HCT116 (cell line): ENCODE results near the gene ACSL3. TPM values are rescaled to one million over a fixed set of nuclear protein-coding genes. Genes with fewer than 3 reads are reported as not detected.

Source experiments
- ATAC-seq: fragments of 200-7000 bp; cut with Tn5 transposase; 2 replicates; pipeline ENCODE4 v1.9.1; 2020; ENCODE audit warnings: mild to moderate bottlenecking, moderate library complexity
- BruUV-seq: library from RNA; stranded (reverse); fragments of 400-500 nt; replicated peaks from 2 replicates; lab custom pipeline; 2021; lab: Mats Ljungman, UMichigan
- CTCF ChIA-PET: fragments of 300-600 bp; sonication (Branson Sonifier 250); formaldehyde crosslinking; loops from one replicate; lab custom pipeline; 2021; ENCODE audit warnings: antibody characterized with exemption; lab: Charles Lee
- POLR2A ChIA-PET: fragments of 300-600, 350-600 bp; sonication (Branson Sonifier 250); formaldehyde crosslinking; loops from one replicate; lab custom pipeline; 2021; ENCODE audit warnings: antibody characterized with exemption; lab: Charles Lee
- RAD21 ChIA-PET, 2 experiments: fragments of 300-600 bp; sonication (Branson Sonifier 250); formaldehyde crosslinking; loops; one replicate each; lab custom pipeline; 2023; ENCODE audit warnings: low total read pairs in 2 of 2; ENCODE audit not compliant: uncharacterized antibody in 2 of 2, unreplicated experiment in 2 of 2, low non-redundant PET in 1 of 2; lab: Charles Lee
- DNase-seq: peaks from one replicate; pipeline ENCODE4 v3.0.0-alpha.2; 2010; ENCODE audit warnings: low read depth, low spot score
- H2AFZ ChIP-seq: fragments of 200-600 bp; shearing (Covaris generic), sonication (generic); 2 replicates; pipeline ENCODE4 v1.6.1; 2017; ENCODE audit warnings: low read depth, mixed run types, mixed read lengths, antibody characterized with exemption, low read length; ENCODE audit not compliant: poor library complexity, severe bottlenecking
- H3K27ac ChIP-seq: 2 replicates; pipeline ENCODE4 v1.5.1; 2012; ENCODE audit warnings: low read depth, low read length
- H3K27me3 ChIP-seq: fragments of 200-600 bp; sonication (generic); 2 replicates; pipeline ENCODE4 v1.6.1; 2016; ENCODE audit warnings: mixed run types, low read length, mixed read lengths; ENCODE audit not compliant: insufficient read depth
- H3K36me3 ChIP-seq, 2 experiments: fragments of 200-500 bp in 1 of 2; fragments of 200-600 bp in 1 of 2; sonication (Bioruptor generic) in 1 of 2; sonication (generic) in 1 of 2; 2 replicates each; pipeline versions ENCODE4 v1.5.1 to v1.6.1; 2014 to 2016; ENCODE audit warnings: low read length in 2 of 2, inconsistent platforms in 1 of 2, mixed read lengths in 1 of 2, mixed run types in 1 of 2; ENCODE audit not compliant: insufficient read depth in 2 of 2, control insufficient read depth in 1 of 2
- H3K4me1 ChIP-seq, 2 experiments: fragments of 200-600 bp in 1 of 2; sonication (generic) in 1 of 2; 2 replicates each; pipeline versions ENCODE4 v1.5.1 to v1.6.1; 2012 to 2017; ENCODE audit warnings: low read length in 2 of 2, inconsistent platforms in 1 of 2, mild to moderate bottlenecking in 1 of 2, mixed read lengths in 1 of 2, mixed run types in 1 of 2, moderate library complexity in 1 of 2; ENCODE audit not compliant: insufficient read depth in 2 of 2, control insufficient read depth in 1 of 2
- H3K4me2 ChIP-seq: fragments of 200-600 bp; sonication (generic); 2 replicates; pipeline ENCODE4 v1.6.1; 2017; ENCODE audit warnings: mixed run types, low read length, mixed read lengths
- H3K4me3 ChIP-seq, 2 experiments: fragments of 200-600 bp in 1 of 2; sonication (generic) in 1 of 2; replicated peaks in 1 of 2; 2 replicates each; pipeline ENCODE4 v1.5.1; 2011 to 2016; ENCODE audit warnings: low read length in 2 of 2, control low read depth in 1 of 2, low read depth in 1 of 2, mild to moderate bottlenecking in 1 of 2, mixed read lengths in 1 of 2, mixed run types in 1 of 2
- H3K79me2 ChIP-seq: fragments of 200-600 bp; sonication (generic); 2 replicates; pipeline ENCODE4 v1.6.1; 2017; ENCODE audit warnings: mild to moderate bottlenecking, mixed run types, low read length, moderate library complexity, mixed read lengths; ENCODE audit not compliant: insufficient read depth
- H3K9ac ChIP-seq: fragments of 200-600 bp; sonication (generic); 2 replicates; pipeline ENCODE4 v1.6.1; 2016; ENCODE audit warnings: low read length, mixed read lengths
- H3K9me2 ChIP-seq: fragments of 200-600 bp; sonication (generic), shearing (Covaris generic); 2 replicates; pipeline ENCODE4 v1.6.1; 2017; ENCODE audit warnings: mixed run types, mild to moderate bottlenecking, moderate library complexity; ENCODE audit not compliant: insufficient read depth
- H3K9me3 ChIP-seq, 2 experiments: fragments of 200-500 bp in 1 of 2; fragments of 200-600 bp in 1 of 2; sonication (Bioruptor generic) in 1 of 2; sonication (generic) in 1 of 2; 2 replicates each; pipeline ENCODE4 v1.6.1; 2014 to 2017; ENCODE audit warnings: low read length in 2 of 2, mixed read lengths in 2 of 2, inconsistent platforms in 1 of 2, low read depth in 1 of 2, mild to moderate bottlenecking in 1 of 2, mixed run types in 1 of 2, moderate library complexity in 1 of 2; ENCODE audit not compliant: control insufficient read depth in 1 of 2, insufficient read depth in 1 of 2
- H4K20me1 ChIP-seq: fragments of 200-600 bp; sonication (generic), shearing (Covaris generic); 2 replicates; pipeline ENCODE4 v1.6.1; 2017; ENCODE audit warnings: mixed run types, mild to moderate bottlenecking, moderate library complexity; ENCODE audit not compliant: insufficient read depth
- CBX3 ChIP-seq: IDR thresholded peaks from 2 replicates; pipeline ENCODE4 v1.6.1; 2012; ENCODE audit warnings: low read depth
- EGR1 ChIP-seq: IDR thresholded peaks from 2 replicates; pipeline ENCODE4 v1.6.1; 2012; ENCODE audit warnings: low read depth
- EZH2 ChIP-seq: fragments of 200-600 bp; sonication (generic); IDR thresholded peaks from 2 replicates; pipeline ENCODE4 v1.6.1; 2017; ENCODE audit warnings: antibody characterized with exemption, mixed run types
- EZH2phosphoT487 ChIP-seq: fragments of 200-600 bp; IDR thresholded peaks from 2 replicates; pipeline ENCODE4 v1.6.1; 2018; ENCODE audit warnings: antibody characterized with exemption, borderline replicate concordance
- FOSL1 ChIP-seq: IDR thresholded peaks from 2 replicates; pipeline ENCODE4 v1.6.1; 2012; ENCODE audit warnings: low read depth
- JUND ChIP-seq: IDR thresholded peaks from 2 replicates; pipeline ENCODE4 v1.6.1; 2012
- POLR2A ChIP-seq: IDR thresholded peaks from 2 replicates; pipeline ENCODE4 v1.7.0; 2011; ENCODE audit warnings: borderline replicate concordance; ENCODE audit not compliant: insufficient read depth, insufficient read length; ENCODE audit errors: extremely low read depth
- SIN3A ChIP-seq: IDR thresholded peaks from 2 replicates; pipeline ENCODE4 v1.6.1; 2012; ENCODE audit warnings: low read depth
- SP1 ChIP-seq: IDR thresholded peaks from 2 replicates; pipeline ENCODE4 v1.6.1; 2012; ENCODE audit warnings: low read depth
- SRF ChIP-seq: IDR thresholded peaks from 2 replicates; pipeline ENCODE4 v1.6.1; 2012; ENCODE audit warnings: low read depth
- TCF7L2 ChIP-seq: IDR thresholded peaks from 2 replicates; pipeline ENCODE4 v1.7.0; 2011; ENCODE audit warnings: borderline replicate concordance, inconsistent platforms; ENCODE audit not compliant: insufficient read depth, insufficient read length; ENCODE audit errors: extremely low read depth
- YY1 ChIP-seq: IDR thresholded peaks from 2 replicates; pipeline ENCODE4 v1.6.1; 2011; ENCODE audit warnings: low read length, low read depth, moderate library complexity, mild to moderate bottlenecking; ENCODE audit not compliant: insufficient replicate concordance; ENCODE audit errors: extremely low read depth
- ZBTB33 ChIP-seq: IDR thresholded peaks from 2 replicates; pipeline ENCODE4 v1.6.1; 2011; ENCODE audit warnings: mild to moderate bottlenecking, low read length, moderate library complexity; ENCODE audit not compliant: insufficient replicate concordance; ENCODE audit errors: extremely low read depth
- ZNF274 ChIP-seq: fragments of 200-500 bp; sonication (Bioruptor generic); IDR thresholded peaks from 2 replicates; pipeline ENCODE4 v1.6.1; 2014; ENCODE audit warnings: mild to moderate bottlenecking, low read depth, low read length, inconsistent platforms
- intact Hi-C: fragments of 100-400 bp; cut with micrococcal nuclease; formaldehyde crosslinking; loops from 2 replicates; pipeline ENCODE4 v1.10.0; 2022
- total RNA-seq: library from RNA; stranded (reverse); gene quantifications from one replicate; pipeline ENCODE4 v1.2.1, GENCODE V29; 2021; ENCODE audit not compliant: unreplicated experiment
- TF ChIP-seq, protein P1 (sequence below): IDR thresholded peaks from 2 replicates; pipeline ENCODE4 v1.6.1; 2012
- TF ChIP-seq, protein P2 (sequence below): IDR thresholded peaks from 2 replicates; pipeline ENCODE4 v1.6.1; 2012
- TF ChIP-seq, protein P3 (sequence below), 3 experiments: fragments of 200-600 bp in 1 of 3; sonication (generic) in 1 of 3; IDR thresholded peaks in 2 of 3; conservative IDR thresholded peaks in 1 of 3; 2 replicates each; pipeline ENCODE4 v1.5.1; 2012 to 2017; ENCODE audit warnings: low read depth in 2 of 3, low read length in 2 of 3, antibody characterized with exemption in 1 of 3, borderline replicate concordance in 1 of 3, control low read depth in 1 of 3, mild to moderate bottlenecking in 1 of 3, mixed read lengths in 1 of 3, mixed run types in 1 of 3, moderate library complexity in 1 of 3; ENCODE audit not compliant: insufficient read depth in 1 of 3

ACSL3 gene
- total RNA-seq, 1 experiment from 2014 or later = 142 TPM

DNA sequence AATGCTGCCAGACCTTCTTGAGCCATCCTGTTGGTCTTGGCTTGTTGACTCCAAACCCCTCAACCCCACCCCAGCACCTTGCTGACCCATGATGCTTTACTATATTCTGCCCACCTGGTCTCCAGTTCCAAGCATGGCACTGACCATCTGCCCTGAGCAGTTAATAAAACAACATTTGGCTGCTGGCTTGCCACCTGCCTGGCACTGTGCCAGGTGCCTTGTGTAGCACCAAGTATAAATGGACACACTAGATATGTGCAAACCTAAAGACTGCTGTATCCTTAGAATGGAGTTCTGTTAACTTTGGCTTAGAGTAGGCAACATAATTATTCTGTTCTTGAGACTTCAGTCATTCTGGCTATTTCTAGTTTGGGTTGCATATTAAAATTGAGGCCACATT lies 91.4 kb downstream of the ACSL3 start (continued):
- TF ChIP-seq EZH2 (no peak), ZBTB33 (no peak), SP1 (no peak), EZH2phosphoT487 (no peak), YY1 (no peak)
- TF ChIP-seq, protein P1, sequence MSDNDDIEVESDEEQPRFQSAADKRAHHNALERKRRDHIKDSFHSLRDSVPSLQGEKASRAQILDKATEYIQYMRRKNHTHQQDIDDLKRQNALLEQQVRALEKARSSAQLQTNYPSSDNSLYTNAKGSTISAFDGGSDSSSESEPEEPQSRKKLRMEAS = no peak

- ATAC-seq (no peak), DNase-seq (no peak)
- CTCF ChIA-PET = interaction anchor here (0.8 kb wide), 1 partner anchor 16 kb away, joined by 3 read pairs; no protein-coding TSS in a partner anchor
- no peak overlapping the region for H3K9ac ChIP-seq
- POLR2A ChIA-PET = no interaction called here
- no peaks in the 10 kb centered on the region for H3K27me3 ChIP-seq
- no peak overlapping the region for H3K4me3 ChIP-seq
- H2AFZ ChIP-seq = no peak overlapping the region
- no TSS peak for BruUV-seq
- H3K4me1 ChIP-seq = peaks cover 9 to 13% of the 10 kb centered on the region in 2 experiments; a peak in 3 of 4 replicates
- H3K9me2 ChIP-seq = no peaks in the 10 kb centered on the region
- no peak overlapping the region for H3K4me2 ChIP-seq
- no peaks in the 10 kb centered on the region for H3K36me3 ChIP-seq
- RAD21 ChIA-PET = no interaction called here
- no peaks in the 10 kb centered on the region for H3K79me2 ChIP-seq
- intact Hi-C loops = no loop called here
- H3K9me3 ChIP-seq = no peaks in the 10 kb centered on the region
- no peaks in the 10 kb centered on the region for H4K20me1 ChIP-seq
- no peak overlapping the region for H3K27ac ChIP-seq
- no peak for TF ChIP-seq TCF7L2
- no peak for TF ChIP-seq ZBTB33
- TF ChIP-seq EGR1 = no peak
- TF ChIP-seq CBX3 = no peak
- TF ChIP-seq, protein P1 = no peak
- TF ChIP-seq SP1 = no peak
- no peak for TF ChIP-seq SRF
- TF ChIP-seq EZH2 = no peak
- TF ChIP-seq FOSL1 = no peak
- no peak for TF ChIP-seq YY1
- TF ChIP-seq, protein P2, sequence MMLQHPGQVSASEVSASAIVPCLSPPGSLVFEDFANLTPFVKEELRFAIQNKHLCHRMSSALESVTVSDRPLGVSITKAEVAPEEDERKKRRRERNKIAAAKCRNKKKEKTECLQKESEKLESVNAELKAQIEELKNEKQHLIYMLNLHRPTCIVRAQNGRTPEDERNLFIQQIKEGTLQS = no peak
- TF ChIP-seq, protein P3, sequence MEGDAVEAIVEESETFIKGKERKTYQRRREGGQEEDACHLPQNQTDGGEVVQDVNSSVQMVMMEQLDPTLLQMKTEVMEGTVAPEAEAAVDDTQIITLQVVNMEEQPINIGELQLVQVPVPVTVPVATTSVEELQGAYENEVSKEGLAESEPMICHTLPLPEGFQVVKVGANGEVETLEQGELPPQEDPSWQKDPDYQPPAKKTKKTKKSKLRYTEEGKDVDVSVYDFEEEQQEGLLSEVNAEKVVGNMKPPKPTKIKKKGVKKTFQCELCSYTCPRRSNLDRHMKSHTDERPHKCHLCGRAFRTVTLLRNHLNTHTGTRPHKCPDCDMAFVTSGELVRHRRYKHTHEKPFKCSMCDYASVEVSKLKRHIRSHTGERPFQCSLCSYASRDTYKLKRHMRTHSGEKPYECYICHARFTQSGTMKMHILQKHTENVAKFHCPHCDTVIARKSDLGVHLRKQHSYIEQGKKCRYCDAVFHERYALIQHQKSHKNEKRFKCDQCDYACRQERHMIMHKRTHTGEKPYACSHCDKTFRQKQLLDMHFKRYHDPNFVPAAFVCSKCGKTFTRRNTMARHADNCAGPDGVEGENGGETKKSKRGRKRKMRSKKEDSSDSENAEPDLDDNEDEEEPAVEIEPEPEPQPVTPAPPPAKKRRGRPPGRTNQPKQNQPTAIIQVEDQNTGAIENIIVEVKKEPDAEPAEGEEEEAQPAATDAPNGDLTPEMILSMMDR (IDR thresholded peaks at IDR 0.05 in 2 of 3, conservative IDR thresholded peaks at IDR 0.05 in 1 of 3; ENCODE audit: borderline replicate concordance in 1 of 3, insufficient read depth in 1 of 3, low read depth in 2 of 3, low read length in 2 of 3) = no peak
- TF ChIP-seq SIN3A = no peak
- TF ChIP-seq JUND = no peak
- TF ChIP-seq EZH2phosphoT487 = no peak
- TF ChIP-seq POLR2A = no peak
- TF ChIP-seq ZNF274 = no peak
Measured at GRCh38 chr2:222955008-222955407, 94.2 kb downstream of the ACSL3 start.
